DOHH2 (cell line): ENCODE results near the gene DNER.

Experiments used
- EZH2phosphoT487 ChIP-seq: fragments of 200-600 bp; sonication (generic); IDR thresholded peaks from 2 replicates; pipeline ENCODE4 v1.6.1; 2017; ENCODE audit warnings: borderline replicate concordance, mild to moderate bottlenecking, antibody characterized with exemption, low read length, moderate library complexity, mixed read lengths
- TF ChIP-seq, protein P1 (sequence below): fragments of 200-600 bp; sonication (generic); IDR thresholded peaks from one replicate; pipeline ENCODE4 v1.5.1; 2014; ENCODE audit warnings: antibody characterized with exemption, mild to moderate bottlenecking, low read depth, low read length; ENCODE audit not compliant: poor library complexity, severe bottlenecking

- TF ChIP-seq, protein P1, sequence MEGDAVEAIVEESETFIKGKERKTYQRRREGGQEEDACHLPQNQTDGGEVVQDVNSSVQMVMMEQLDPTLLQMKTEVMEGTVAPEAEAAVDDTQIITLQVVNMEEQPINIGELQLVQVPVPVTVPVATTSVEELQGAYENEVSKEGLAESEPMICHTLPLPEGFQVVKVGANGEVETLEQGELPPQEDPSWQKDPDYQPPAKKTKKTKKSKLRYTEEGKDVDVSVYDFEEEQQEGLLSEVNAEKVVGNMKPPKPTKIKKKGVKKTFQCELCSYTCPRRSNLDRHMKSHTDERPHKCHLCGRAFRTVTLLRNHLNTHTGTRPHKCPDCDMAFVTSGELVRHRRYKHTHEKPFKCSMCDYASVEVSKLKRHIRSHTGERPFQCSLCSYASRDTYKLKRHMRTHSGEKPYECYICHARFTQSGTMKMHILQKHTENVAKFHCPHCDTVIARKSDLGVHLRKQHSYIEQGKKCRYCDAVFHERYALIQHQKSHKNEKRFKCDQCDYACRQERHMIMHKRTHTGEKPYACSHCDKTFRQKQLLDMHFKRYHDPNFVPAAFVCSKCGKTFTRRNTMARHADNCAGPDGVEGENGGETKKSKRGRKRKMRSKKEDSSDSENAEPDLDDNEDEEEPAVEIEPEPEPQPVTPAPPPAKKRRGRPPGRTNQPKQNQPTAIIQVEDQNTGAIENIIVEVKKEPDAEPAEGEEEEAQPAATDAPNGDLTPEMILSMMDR = no peak
- TF ChIP-seq EZH2phosphoT487 = no peak
These were observed 128.3 kb downstream of the DNER start for GRCh38 chr2:229586012-229586411.
